Measurements from ENCODE around the gene EEF1A2. TPM values are rescaled to one million over a fixed set of nuclear protein-coding genes. Genes with fewer than 3 reads are reported as not detected.

The EEF1A2 gene
- total RNA-seq, 4 donors from 2014 or later, result 1.1 to 1.5 TPM; not detected in 2

- intact Hi-C loops (cut with DNase I; ENCODE audit: low total_unique reads), result no loop called here
- Histone ChIP-seq H3K4me1 (no peaks in the 10 kb centered on the region), H3K9me3 (no peaks in the 10 kb centered on the region), H3K4me3 (no peak overlapping the region), H3K27me3 (peaks cover 8 to 13% of the 10 kb centered on the region in 2 donors), H3K36me3 (no peaks in the 10 kb centered on the region), H3K27ac (no peak overlapping the region)
- TF ChIP-seq POLR2A (IDR thresholded peaks at IDR 0.05), result no peak
- no peak for TF ChIP-seq CTCF (IDR thresholded peaks at IDR 0.05)
- no peak for DNase-seq
Measured at GRCh38 chr20:63493563-63494020, 5.3 kb downstream of the EEF1A2 start.

- Histone ChIP-seq H3K9me3 (no peaks in the 10 kb centered on the region), H3K36me3 (no peaks in the 10 kb centered on the region), H3K4me1 (peaks cover 0 to 3% of the 10 kb centered on the region in 2 donors), H3K27ac (no peak overlapping the region), H3K4me3 (no peak overlapping the region), H3K27me3 (peaks cover 3 to 8% of the 10 kb centered on the region in 2 donors)
- TF ChIP-seq POLR2A (IDR thresholded peaks at IDR 0.05), result no peak
- no peak for TF ChIP-seq CTCF (IDR thresholded peaks at IDR 0.05)
- DNase-seq, result no peak
- intact Hi-C loops (cut with DNase I; ENCODE audit: low total_unique reads), result no loop called here
Measured at GRCh38 chr20:63492982-63493381, 5.9 kb downstream of the EEF1A2 start.

- no peak for TF ChIP-seq POLR2A (IDR thresholded peaks at IDR 0.05)
- no peak for TF ChIP-seq CTCF (IDR thresholded peaks at IDR 0.05)
- Histone ChIP-seq H3K36me3 (no peaks in the 10 kb centered on the region), H3K4me3 (no peak overlapping the region), H3K27ac (no peak overlapping the region), H3K4me1 (peaks cover 0 to 3% of the 10 kb centered on the region in 2 donors), H3K9me3 (no peaks in the 10 kb centered on the region), H3K27me3 (peaks cover 0 to 11% of the 10 kb centered on the region in 2 donors)
- intact Hi-C loops (cut with DNase I; ENCODE audit: low total_unique reads), result no loop called here
- no peak for DNase-seq
Measured at GRCh38 chr20:63492518-63492917, 6.4 kb downstream of the EEF1A2 start.

GRCh38 chr20:63491635-63492230 is 7.2 kb downstream of the EEF1A2 start:
- Histone ChIP-seq H3K9me3 (no peaks in the 10 kb centered on the region), H3K27ac (no peak overlapping the region), H3K27me3 (peaks cover 0 to 12% of the 10 kb centered on the region in 2 donors), H3K4me1 (peaks cover 0 to 3% of the 10 kb centered on the region in 2 donors), H3K4me3 (no peak overlapping the region), H3K36me3 (no peaks in the 10 kb centered on the region)
- TF ChIP-seq POLR2A (IDR thresholded peaks at IDR 0.05) (no peak), CTCF (IDR thresholded peaks at IDR 0.05) (no peak)
- DNase-seq, result no peak
- intact Hi-C loops (cut with DNase I; ENCODE audit: low total_unique reads), result no loop called here

- Histone ChIP-seq H3K36me3 (no peaks in the 10 kb centered on the region), H3K4me3 (no peak overlapping the region), H3K9me3 (no peaks in the 10 kb centered on the region), H3K27ac (no peak overlapping the region), H3K4me1 (peaks cover 0 to 3% of the 10 kb centered on the region in 2 donors), H3K27me3 (peaks cover 0 to 12% of the 10 kb centered on the region in 2 donors)
- intact Hi-C loops (cut with DNase I; ENCODE audit: low total_unique reads), result no loop called here
- DNase-seq, result no peak
- TF ChIP-seq POLR2A (IDR thresholded peaks at IDR 0.05), result no peak
- TF ChIP-seq CTCF (IDR thresholded peaks at IDR 0.05), result no peak
Measured at GRCh38 chr20:63491078-63491477, 7.8 kb downstream of the EEF1A2 start.

Data from uterus (tissue), 4 donors.